IPS-18c (cell line): ENCODE measurements around the gene PRKCA.

Experiments
- H3K4me3 ChIP-seq: 2 replicates; pipeline ENCODE4 v1.7.0; 2013; ENCODE audit warnings: low read depth, mild to moderate bottlenecking, low read length, moderate library complexity; ENCODE audit not compliant: insufficient read depth
- H3K9me3 ChIP-seq: one replicate; pipeline ENCODE4 v1.6.1; 2013; ENCODE audit warnings: mild to moderate bottlenecking, low read length, moderate library complexity; ENCODE audit not compliant: control insufficient read depth, insufficient read depth

The PRKCA gene

DNA sequence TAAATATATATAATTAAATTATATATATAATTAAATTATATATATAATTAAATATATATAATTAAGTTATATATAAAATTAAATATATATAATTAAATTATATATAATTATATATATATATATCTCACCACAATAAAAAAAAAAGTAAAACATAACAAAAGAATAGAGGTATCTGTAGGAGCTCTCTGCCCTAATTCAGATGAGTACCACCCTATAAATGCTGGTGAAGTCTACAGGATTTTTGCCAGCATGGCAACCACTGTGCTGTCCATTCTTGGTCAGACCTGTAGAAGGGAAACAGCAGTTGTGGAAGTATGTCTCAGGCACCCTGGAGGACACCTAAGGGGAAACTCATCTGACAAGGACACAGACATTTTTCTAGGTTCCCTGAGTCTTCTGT lies 259.7 kb downstream of the PRKCA start:
- H3K4me3 ChIP-seq: no peak overlapping the region

DNA sequence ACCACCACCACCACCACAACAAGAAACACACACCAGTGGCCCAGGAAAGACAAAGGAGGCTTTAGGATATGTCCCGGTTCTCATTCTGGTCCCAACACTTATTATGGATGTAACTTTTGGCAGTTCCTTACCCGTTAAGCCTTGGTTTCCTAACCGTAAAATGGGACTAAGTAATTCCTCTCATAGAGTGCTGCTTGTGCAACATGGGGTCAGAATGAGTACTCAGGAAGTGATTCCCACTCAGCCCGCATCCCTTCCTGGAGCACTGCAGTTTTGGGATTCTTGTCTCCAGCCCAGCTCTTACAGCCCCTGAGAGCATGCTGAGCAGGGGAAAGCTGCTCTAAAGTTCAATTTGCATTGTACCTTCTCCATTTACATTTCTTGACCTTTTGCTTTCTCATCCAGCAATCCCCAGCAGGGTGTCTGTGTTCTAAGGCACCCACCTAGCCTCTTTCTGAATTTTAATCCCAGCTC lies 262.6 kb downstream of the PRKCA start:
- H3K9me3 ChIP-seq: peaks cover 2% of the 10 kb centered on the region
- no peak overlapping the region for H3K4me3 ChIP-seq

More for the DNA sequence above, 259.7 kb downstream of the PRKCA start:
- H3K9me3 ChIP-seq: peaks cover 2% of the 10 kb centered on the region

DNA sequence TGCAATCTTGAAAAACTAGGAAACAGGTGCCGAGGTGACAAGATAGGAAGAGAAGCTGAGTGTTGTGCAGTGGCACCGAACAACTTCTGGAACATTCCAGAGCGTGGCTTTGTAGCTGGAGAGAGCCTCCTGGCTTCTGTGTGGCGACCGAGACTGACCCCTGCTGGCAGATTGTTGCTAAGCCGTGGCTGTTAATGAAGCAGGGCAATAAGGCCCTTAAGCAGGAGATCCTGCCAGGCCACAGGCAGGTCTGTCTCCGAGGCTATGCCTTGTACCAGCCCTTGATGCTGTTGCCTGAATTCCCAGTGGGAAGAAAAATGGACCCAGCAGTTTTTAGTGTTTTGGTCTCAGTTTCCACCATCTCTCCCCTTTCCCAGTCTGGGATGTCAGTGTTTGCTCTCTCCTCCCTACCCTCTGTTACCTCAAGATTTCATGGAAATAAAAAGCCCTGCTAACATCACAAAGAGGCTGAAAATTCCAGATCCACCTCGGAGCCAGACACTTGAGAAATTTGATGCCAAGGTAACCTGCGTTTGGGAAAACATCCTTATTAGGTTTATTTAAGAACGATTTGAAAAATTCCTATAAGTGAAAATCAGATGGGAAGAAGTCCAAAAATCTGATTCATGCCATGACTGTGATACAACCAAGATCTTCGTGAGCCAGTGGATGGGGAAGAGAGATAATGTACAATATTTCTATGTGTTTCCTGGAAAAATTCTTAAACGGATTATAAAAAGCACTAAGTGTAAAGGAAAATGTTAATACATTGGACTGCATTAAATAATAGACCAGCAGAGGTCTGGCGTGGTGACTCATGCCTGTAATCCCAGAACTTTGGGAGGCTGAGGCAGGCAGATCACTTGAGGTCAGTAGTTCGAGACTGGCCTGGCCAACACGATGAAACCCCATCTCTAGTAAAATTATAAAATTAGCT lies 265.1 kb downstream of the PRKCA start:
- Histone ChIP-seq H3K9me3 (no peaks in the 10 kb centered on the region), H3K4me3 (no peak overlapping the region)

DNA sequence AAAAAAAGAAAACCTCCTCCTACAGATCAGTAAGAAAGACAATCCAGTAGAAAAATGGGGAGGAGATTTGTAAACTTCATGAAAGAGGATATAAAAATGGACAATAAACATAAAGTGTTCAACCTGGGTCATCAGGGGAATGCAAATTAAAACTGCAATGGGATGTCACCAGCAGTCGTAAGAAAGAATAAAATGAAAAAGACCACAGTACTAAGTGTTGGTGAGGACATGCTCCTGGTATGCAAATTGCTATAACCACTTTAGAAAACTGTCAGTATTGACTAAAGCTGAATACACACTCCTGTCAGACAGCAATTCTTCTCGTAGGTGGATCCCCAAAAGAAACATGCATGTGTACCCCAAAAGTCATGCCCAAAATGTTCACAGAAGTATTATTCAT lies 267.2 kb downstream of the PRKCA start:
- Histone ChIP-seq H3K9me3 (no peaks in the 10 kb centered on the region), H3K4me3 (no peak overlapping the region)

DNA sequence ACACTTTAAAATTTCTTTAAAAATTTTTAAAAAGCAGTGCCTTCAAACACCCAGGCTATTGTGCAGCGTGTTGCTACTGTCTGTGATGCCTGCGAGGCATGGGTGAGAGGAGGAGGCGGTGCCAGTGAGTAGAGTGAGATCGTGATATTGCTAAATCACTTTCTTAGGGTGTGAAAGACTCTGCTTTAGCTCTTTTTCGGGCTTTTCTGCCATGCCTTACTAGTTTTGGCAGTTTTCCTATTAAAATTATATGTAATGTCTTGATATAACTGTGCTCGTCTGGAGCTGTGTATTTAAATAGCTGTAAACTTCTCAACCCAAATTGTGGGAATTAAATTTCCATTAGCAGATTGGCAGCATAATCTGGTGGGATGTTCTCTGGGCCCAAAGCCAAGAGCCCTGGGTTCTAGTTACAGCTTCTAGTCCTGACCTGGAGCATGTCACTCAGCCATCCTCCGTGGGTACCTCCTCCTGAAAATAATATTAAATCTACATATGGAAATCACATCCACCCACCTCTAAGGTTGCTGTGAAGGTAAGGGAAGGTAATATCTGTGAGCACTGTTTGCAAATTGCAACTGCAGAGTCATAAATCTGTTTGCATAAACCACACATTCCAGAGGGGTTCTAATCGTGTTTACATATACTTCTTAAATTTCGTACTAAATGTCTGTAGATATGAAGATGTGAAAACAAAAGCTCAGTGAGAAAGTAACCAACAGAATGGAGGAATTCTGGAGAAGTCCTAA lies 268.2 kb downstream of the PRKCA start:
- no peaks in the 10 kb centered on the region for H3K9me3 ChIP-seq

DNA sequence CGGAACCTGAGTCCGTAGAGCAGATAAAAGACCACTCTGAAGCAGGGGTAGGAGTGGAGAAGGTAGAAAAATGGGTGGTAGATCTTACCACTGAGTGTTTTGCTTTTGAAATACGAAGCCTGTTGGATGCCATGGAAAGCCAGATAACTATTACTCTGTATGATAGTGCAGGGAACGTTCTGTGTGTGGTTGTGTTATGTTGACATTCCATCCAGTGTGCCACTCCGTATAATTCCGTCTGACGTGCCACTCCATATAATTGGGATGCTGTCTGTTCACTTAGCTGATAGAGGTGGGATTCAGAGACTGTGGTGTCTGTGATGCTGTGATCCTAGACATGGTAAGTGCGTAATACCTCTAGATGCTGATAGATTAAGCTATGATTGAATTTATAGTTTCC lies 269.3 kb downstream of the PRKCA start:
- Histone ChIP-seq H3K4me3 (no peak overlapping the region), H3K9me3 (no peaks in the 10 kb centered on the region)

More for the DNA sequence above, 268.2 kb downstream of the PRKCA start:
- no peak overlapping the region for H3K4me3 ChIP-seq

DNA sequence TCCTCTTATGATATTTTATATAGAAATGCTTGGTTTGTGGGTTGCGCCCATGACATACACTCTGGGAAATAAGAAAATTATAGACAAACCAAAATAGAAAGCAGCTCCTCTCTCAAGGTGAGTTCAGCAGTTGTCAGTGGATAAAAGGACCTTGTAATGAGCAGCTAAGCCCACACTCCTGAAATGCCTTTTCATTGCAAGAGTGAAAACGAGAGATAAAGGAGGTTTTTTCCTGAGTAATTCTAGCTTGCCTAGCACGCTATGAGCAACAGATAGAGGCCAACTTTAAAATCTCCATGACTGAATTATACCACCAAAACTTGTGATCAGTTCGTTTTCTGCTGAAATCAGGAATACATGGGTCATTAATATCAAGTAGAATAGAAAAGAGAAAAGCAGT lies 270.7 kb downstream of the PRKCA start:
- no peaks in the 10 kb centered on the region for H3K9me3 ChIP-seq
- no peak overlapping the region for H3K4me3 ChIP-seq

DNA sequence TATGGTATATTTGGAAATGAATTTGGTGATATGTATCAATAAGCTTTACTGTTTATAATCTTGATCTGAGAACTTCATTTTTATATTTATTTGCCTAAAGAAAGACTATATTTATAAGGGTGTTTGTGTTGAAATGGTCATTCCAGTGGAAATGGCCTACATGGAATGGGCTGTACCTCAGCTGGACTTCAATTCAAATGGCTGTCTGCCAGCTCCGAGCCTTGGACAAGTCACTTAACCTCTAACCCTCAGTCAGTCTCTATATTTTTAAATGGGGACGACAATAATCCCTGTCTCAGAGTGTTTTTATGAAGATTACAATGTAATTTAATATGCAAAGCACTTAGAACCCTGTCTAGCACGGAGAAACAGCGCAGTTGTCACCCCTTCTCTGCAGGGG lies 271.7 kb downstream of the PRKCA start:
- no peak overlapping the region for H3K4me3 ChIP-seq

DNA sequence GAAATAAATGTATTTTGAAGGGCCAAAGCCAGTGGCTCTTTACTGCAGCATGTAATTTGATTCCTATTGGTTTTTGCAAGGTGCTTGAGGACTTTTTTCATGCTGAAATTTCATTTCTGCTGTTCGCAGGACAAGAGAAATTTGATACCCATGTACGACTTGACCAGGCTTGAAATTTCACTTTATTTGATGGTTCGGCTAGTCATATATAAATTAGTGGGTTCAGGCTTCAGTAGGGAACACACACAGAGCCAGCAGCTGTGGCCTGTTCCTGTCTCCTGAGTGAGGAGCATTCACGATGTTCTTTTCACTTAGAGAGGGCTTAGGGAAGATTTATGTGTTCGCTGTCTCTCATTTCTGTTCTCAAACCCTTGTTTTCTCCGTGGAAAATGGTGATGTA lies 274.1 kb downstream of the PRKCA start:
- Histone ChIP-seq H3K9me3 (no peaks in the 10 kb centered on the region), H3K4me3 (no peak overlapping the region)

More for the DNA sequence above, 271.7 kb downstream of the PRKCA start:
- no peaks in the 10 kb centered on the region for H3K9me3 ChIP-seq

DNA sequence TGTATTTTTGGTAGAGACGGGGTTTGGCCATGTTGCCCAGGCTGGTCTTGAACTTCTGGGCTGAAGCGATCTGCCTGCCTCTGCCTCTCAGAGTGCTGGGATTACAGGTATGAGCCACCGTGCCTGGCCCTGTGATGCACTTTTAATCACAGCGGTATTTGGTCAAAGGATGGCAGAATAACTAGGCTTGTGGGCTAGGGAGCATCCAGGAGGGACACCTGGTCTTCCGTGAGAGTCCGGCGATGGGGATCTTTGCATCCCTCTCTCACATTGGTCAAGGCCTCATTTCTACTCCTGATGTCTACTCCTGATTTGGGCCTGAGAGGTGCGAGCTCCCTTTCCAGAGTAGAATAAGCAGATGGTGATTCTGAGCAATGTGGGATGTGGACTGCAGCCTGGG lies 274.6 kb downstream of the PRKCA start:
- no peaks in the 10 kb centered on the region for H3K9me3 ChIP-seq
- H3K4me3 ChIP-seq: no peak overlapping the region

DNA sequence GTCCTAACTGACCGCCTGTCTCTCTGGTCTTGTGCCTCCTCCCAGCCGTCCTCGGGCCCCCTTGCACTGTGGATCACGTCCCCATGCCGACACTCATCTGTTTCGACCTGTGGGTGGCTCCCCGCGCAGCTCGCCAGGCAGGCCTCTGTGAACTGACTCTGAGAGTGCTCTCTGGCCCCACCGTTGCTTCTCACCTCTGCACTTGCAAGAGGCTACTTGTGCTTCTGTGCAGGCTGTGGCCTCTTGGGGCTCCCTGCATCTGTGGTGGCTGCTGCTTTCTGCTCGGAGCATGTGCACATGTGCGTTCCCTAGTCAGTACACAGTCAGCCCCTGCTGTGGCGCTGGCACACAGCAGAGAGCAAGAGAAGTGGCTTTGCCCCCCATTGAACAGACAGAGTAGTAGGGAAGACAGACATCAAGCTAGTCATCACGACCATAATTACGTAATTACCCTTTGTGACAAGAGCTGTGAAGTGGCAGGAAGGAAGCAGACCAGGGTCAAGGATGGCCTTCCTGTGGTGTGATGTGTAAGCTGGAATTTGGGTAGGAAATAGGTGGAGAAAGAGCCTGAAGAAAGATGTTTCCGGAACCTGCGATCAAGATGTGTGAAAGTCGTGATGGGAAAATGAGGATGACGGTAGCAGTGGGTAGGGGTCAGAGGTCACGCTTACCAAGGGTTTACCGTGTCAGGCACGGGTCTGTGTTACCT lies 276.5 kb downstream of the PRKCA start:
- H3K4me3 ChIP-seq: no peak overlapping the region
- H3K9me3 ChIP-seq: no peaks in the 10 kb centered on the region

DNA sequence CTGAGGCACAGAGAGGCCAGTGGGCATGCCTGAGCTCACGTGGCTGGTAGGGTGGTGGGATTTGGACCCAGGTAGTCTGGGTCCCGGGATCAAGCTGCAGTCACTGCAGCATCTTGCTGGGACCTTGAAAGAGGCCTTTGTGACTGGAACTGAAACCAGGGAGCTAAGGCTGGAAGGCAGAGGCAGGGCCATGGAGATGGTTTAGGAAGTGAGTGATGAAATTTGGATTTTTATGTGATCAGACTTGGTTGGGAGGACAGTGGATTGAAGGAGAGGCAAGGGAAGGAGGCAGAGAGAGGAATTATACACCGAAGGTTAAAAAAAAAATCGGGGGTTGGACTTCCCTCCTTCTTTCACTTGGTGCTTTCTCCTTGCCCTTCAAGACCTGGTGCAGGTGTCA lies 277.1 kb downstream of the PRKCA start:
- Histone ChIP-seq H3K9me3 (no peaks in the 10 kb centered on the region), H3K4me3 (no peak overlapping the region)

DNA sequence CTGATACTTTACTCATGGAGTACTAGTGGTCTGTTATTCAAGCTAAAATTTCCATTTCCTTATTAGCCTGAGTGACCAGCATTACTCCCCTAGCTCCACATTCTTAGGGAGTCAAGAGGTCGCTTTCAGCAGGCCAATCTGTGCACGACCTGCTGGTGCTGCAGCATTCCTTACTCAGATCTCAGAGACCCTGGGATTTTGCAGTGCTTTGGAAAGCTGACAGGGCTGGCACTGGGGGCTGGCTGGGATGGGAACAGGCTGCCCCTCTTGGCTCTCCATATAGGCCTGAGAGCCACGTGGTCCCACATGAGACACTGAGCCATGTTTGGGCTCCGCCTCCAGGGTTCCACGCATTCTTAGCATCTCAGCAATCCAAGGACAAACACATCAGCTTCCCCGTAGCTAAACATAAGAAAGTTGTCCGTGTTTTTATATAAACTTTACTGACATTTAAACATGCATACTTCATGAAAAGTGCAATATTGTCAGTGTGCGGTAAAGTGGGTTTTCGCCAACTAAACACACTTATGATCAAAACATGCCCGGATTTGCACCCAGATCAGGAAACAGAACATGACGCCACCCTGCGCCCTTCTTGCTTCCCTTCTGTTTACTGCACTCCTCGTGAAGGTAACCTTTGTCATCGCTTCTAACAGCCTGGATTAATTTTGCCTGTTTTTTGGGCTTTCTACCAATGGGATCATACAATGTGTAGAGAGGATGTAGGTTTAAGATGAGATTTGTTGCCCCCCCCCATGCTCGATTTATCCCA lies 278.0 kb downstream of the PRKCA start:
- Histone ChIP-seq H3K9me3 (no peaks in the 10 kb centered on the region), H3K4me3 (no peak overlapping the region)

DNA sequence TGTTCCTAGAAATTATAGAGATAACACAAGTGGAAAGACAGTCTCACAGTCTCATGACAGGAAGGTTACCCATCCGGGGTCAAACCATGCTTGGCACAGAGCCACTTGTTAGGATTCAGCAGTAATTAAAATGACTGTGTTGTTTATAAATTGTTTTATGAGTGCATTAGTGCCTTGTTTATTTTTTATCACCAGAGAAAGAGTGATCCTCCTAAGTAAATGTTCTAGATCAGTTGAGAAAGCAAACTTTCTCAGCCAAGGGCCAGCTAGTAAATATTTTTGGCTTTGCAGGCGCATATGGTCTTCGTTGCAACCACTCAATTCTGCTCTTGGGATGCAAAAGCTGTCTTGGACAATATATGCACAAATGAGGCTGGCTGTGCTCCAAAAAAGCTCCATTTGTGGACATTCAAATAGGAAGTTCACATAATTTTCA lies 278.6 kb downstream of the PRKCA start:
- no peaks in the 10 kb centered on the region for H3K9me3 ChIP-seq
- no peak overlapping the region for H3K4me3 ChIP-seq

DNA sequence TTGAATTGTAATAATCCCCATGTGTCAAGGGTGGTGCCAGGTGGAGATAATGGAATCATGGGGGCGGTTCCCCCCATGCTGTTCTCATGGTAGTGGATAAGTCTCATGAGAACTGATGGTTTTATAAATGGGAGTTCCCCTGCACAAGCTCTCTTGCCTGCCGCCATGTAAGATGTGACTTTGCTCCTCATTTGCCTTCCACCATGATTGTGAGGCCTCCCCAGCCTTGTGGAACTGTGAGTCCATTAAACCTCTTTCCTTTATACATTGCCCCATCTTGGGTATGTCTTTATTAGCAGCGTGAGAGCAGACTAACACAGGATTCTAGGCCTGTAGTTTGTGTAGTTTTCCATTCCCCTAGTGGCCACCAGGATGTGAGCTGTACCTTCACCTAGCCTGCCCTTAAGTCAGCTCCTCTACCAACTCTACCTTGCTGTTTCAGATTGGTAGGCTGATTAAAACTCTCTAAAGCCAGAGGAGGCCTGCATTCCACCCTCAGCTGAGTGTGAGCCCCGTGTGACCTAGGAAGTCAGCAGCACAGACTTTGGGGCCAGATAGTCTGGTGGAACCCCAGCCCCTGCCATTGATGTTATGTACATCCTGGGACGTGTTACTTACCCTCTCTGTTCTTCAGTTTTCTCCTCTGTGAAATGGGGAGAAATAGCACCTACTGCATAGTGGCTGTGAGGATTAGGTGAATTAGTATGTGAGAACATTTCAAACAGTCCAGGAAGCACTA lies 280.1 kb downstream of the PRKCA start:
- H3K4me3 ChIP-seq: no peak overlapping the region
- no peaks in the 10 kb centered on the region for H3K9me3 ChIP-seq

DNA sequence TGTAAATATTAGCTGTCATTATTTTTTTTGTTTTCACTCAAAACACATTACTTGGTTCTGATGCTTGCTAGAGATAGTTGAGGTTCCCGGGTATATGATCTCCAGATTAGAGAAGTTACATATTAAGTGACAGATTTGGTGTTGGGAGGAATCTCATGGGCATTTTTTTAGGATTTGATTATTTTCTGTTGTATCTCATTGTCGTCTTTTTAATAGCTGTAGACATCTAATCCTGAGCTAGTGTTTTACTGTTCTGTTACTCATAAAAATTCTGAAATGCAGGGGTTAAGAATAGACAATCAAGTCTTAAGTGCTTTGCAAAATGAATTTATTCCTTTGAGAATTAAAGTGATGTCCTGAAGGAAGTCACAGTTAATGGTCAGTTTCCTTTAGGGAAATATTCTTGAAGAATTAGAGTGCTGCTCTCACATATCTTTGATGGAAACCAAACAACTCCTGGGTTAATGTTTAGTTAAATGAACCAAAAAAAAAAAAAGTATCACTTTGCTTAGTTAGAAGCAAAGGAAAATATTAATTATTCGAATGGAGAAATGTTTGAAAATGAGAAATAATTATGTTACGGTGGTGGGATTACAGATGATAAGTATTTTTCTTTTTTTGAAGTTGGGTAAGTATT lies 280.8 kb downstream of the PRKCA start:
- Histone ChIP-seq H3K4me3 (no peak overlapping the region), H3K9me3 (no peaks in the 10 kb centered on the region)
